Lower lobe of right lung (tissue), 2 donors: ENCODE measurements around the gene SMAD6. TPM values are rescaled to one million over a fixed set of nuclear protein-coding genes. Genes with fewer than 3 reads are reported as not detected.

Experiments
- ATAC-seq, 2 donors: fragments of 200-7000 bp; cut with Tn5 transposase; one replicate each; pipeline ENCODE4 v1.9.1; 2020 to 2022; ENCODE audit warnings: mild to moderate bottlenecking in 2 of 2, moderate library complexity in 2 of 2
- DNase-seq: peaks from one replicate; pipeline ENCODE4 v3.0.0-alpha.2; 2020
- H3K27ac ChIP-seq: fragments of 200-600 bp; one replicate; pipeline ENCODE4 v1.8.0; 2022
- H3K27me3 ChIP-seq: fragments of 200-600 bp; one replicate; pipeline ENCODE4 v1.8.0; 2022; ENCODE audit warnings: low read depth
- H3K36me3 ChIP-seq: fragments of 200-600 bp; one replicate; pipeline ENCODE4 v1.8.0; 2022; ENCODE audit warnings: mild to moderate bottlenecking
- H3K4me1 ChIP-seq: fragments of 200-600 bp; one replicate; pipeline ENCODE4 v1.8.0; 2022
- H3K4me3 ChIP-seq: fragments of 200-600 bp; one replicate; pipeline ENCODE4 v1.8.0; 2022; ENCODE audit warnings: mild to moderate bottlenecking
- H3K9me3 ChIP-seq: fragments of 200-600 bp; one replicate; pipeline ENCODE4 v1.8.0; 2022
- CTCF ChIP-seq: fragments of 200-600 bp; IDR thresholded peaks from one replicate; pipeline ENCODE4 v1.8.0; 2022; ENCODE audit warnings: antibody characterized with exemption, mild to moderate bottlenecking
- intact Hi-C: fragments of 100-400 bp; cut with DNase I; formaldehyde crosslinking; loops from one replicate; pipeline ENCODE4 v1.11.0; 2022
- total RNA-seq: library from RNA; stranded (reverse); fragmentation: NEBNext Ultra II Directional; extraction: Animal tissue kit (Norgen Biotek cat#: 25700); gene quantifications from one replicate; pipeline ENCODE4 v1.2.1, GENCODE V29; 2021
- donor health status: DM: no; HTN: yes; CAD: no; lungs with severe emphysema.

Gene SMAD6
- total RNA-seq, 1 donor from 2014 or later = 159 TPM

GRCh38 chr15:66711862-66712261 is 9.8 kb downstream of the SMAD6 start:
- Histone ChIP-seq H3K27ac (no peak overlapping the region), H3K27me3 (no peaks in the 10 kb centered on the region), H3K9me3 (no peaks in the 10 kb centered on the region), H3K4me1 (peaks cover 65% of the 10 kb centered on the region), H3K4me3 (peak overlapping the region; percentile 83), H3K36me3 (peaks cover 21% of the 10 kb centered on the region)
- intact Hi-C loops = no loop called here
- DNase-seq (no peak), ATAC-seq (no peak)
- no peak for TF ChIP-seq CTCF

- Histone ChIP-seq H3K9me3 (no peaks in the 10 kb centered on the region), H3K27ac (peak overlapping the region; percentile 7), H3K27me3 (no peaks in the 10 kb centered on the region), H3K4me1 (peaks cover 58% of the 10 kb centered on the region), H3K36me3 (peaks cover 32% of the 10 kb centered on the region), H3K4me3 (peak overlapping the region; percentile 18)
- ATAC-seq (no peak), DNase-seq (no peak)
- intact Hi-C loops = no loop called here
- no peak for TF ChIP-seq CTCF
Measured at GRCh38 chr15:66713843-66714508, 11.9 kb downstream of the SMAD6 start.

- Histone ChIP-seq H3K4me3 (peak overlapping the region; percentile 18), H3K27ac (no peak overlapping the region), H3K36me3 (peaks cover 37% of the 10 kb centered on the region), H3K27me3 (no peaks in the 10 kb centered on the region), H3K4me1 (peaks cover 64% of the 10 kb centered on the region), H3K9me3 (no peaks in the 10 kb centered on the region)
- intact Hi-C loops = no loop called here
- no peak for DNase-seq
- ATAC-seq = peak; percentile 40 to 50
- TF ChIP-seq CTCF = no peak
Measured at GRCh38 chr15:66714543-66714981, 12.5 kb downstream of the SMAD6 start.

- TF ChIP-seq CTCF = no peak
- ATAC-seq (peak in 1 of 2 donors; percentile 31), DNase-seq (no peak)
- H3K4me3 ChIP-seq = peak overlapping the region; percentile 13
- peak overlapping the region; percentile 55 for H3K27ac ChIP-seq
- intact Hi-C loops = no loop called here
- peaks cover 39% of the 10 kb centered on the region for H3K36me3 ChIP-seq
- H3K4me1 ChIP-seq = peaks cover 70% of the 10 kb centered on the region
- no peaks in the 10 kb centered on the region for H3K27me3 ChIP-seq
- no peaks in the 10 kb centered on the region for H3K9me3 ChIP-seq
Measured at GRCh38 chr15:66715181-66715624, 13.2 kb downstream of the SMAD6 start.

- Histone ChIP-seq H3K9me3 (no peaks in the 10 kb centered on the region), H3K4me1 (peaks cover 75% of the 10 kb centered on the region), H3K4me3 (peak overlapping the region; percentile 13), H3K36me3 (peaks cover 44% of the 10 kb centered on the region), H3K27me3 (no peaks in the 10 kb centered on the region), H3K27ac (peak overlapping the region; percentile 49)
- no peak for ATAC-seq
- TF ChIP-seq CTCF = no peak
- DNase-seq = no peak
- intact Hi-C loops = no loop called here
Measured at GRCh38 chr15:66715720-66716655, 14.0 kb downstream of the SMAD6 start.
